CD4-positive, alpha-beta T cell treated with Interleukin-6 for 4 hours (primary cell): Measurements from ENCODE around the gene ADRA2B.
"Not testable (repeated sequence)": the region's sequence is repeated elsewhere in the genome, so short reads cannot be mapped to it uniquely, and the experiment has no call there.

Experiments used
- DNase-seq: peaks from one replicate; pipeline ENCODE4 v3.0.0-alpha.2; 2020; ENCODE audit warnings: mixed read lengths

ADRA2B gene

GRCh38 chr2:96085541-96086355 is 30.6 kb downstream of the ADRA2B start:
- no peak for DNase-seq

GRCh38 chr2:96084858-96085518 is 31.4 kb downstream of the ADRA2B start:
- not testable (repeated sequence) for DNase-seq

DNA sequence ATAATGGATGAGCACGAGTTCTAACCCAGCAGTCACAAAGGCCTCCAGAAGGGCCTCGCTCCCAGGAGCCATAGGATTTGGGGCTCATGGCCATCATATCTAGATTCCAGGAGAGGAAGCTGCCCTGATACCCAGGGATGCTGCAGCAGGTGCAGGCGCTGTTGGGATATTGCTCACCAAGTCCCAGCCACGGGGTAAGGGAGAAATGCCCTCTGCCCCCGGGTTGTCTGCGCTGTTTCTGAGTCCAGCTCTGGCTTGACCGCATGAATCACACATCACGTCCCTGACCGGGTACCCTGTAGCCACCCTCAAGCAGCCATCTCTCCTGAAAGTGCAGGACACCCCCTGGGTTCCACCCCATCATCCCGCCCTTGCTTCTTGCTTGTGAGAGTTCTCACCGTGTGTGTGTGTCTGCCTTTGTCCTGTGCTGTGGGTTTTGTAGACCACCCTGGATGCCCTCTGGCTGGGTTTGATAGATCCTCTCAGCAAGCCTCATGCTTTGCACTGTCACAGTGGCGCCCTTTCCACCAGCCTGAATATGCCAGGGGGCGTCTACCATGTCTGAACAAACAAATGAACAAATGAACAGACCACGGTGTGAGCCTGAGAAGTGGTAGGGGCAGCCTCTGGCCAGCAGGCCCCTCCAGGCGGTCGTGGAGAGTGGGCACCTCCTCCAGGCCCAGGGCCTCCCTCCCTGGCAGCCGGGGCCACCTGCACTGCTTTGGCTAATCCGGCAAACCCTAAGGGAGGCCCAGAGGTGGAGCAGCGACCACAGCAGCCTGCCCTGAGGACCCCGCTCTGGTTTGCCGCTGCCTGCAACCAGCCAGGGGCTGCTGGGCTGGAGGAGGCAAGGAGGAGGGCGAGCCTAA is 32.1 kb downstream of the ADRA2B start:
- DNase-seq, result no peak

- DNase-seq, result no peak
These were observed 33.1 kb downstream of the ADRA2B start for GRCh38 chr2:96083064-96083939.

GRCh38 chr2:96082211-96083063 is 33.9 kb downstream of the ADRA2B start:
- no peak for DNase-seq

DNA sequence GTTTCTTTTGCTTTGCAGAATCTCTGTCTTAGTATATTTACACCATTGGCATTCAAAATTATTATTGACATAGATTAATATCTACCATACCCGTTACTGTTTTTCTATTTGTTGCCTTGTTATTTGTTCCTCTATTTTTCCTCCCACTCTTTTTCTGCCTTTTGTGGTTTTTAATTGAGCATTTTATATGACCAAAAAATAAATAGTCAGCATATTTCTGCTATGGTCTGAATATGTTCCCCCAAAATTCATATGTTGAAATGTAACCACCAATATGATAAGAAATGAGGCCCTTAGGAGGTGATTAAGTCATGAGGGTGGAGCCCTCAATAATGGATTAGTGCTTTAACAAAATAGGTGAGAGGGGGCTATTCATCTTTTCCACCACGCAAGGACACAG is 35.3 kb downstream of the ADRA2B start:
- no peak for DNase-seq

GRCh38 chr2:96075199-96075771 is 41.1 kb downstream of the ADRA2B start:
- DNase-seq, result no peak

DNA sequence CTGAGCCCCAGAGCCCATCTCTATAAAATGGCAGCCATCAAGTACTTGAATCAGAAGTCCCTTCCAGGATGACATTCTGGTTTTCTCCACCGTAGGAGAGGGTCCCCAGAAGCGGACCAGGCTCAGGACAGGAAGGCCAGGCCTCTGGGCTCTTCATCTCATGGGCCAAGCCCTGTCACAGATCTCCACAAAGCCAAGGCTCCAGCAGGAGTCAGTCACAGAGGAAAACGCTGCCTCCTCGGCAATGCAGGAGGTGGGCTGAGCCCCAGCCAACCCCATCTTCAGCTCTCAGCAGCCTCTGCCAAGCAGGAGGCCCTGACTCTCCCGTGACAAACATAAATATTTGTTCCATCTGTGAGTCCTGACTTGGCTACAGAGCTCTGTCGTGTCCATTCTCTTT is 42.2 kb downstream of the ADRA2B start:
- no peak for DNase-seq

DNA sequence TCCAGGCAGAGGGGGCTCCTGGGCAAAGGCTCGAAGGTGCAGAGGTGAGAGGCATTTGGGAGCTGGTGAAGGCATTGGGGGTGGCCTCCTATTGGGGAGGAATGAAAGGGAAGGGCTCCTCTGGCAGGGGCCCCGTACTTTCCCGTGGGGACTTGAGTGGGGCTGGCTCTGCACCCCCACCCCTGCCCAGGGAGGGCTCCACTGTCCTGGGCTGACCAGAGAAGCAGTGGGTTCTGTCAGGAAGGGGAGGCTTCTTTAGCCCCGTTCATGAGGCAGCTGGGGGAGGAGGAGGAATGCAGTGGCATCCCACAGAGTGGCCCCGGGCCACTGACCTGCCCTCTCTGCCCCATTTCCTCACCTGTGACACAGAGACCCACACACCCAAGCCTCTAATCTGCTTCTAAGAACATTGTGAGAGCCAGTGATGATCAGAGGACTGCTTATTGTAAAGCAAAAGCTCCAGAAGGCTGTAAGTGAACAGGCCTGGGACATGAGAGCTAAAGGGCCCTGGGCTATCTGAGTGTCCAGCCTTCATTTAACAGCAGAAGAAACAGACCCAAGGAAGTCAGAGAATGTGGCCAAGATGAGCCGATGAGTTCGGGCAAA is 43.1 kb downstream of the ADRA2B start:
- DNase-seq, result no peak

DNA sequence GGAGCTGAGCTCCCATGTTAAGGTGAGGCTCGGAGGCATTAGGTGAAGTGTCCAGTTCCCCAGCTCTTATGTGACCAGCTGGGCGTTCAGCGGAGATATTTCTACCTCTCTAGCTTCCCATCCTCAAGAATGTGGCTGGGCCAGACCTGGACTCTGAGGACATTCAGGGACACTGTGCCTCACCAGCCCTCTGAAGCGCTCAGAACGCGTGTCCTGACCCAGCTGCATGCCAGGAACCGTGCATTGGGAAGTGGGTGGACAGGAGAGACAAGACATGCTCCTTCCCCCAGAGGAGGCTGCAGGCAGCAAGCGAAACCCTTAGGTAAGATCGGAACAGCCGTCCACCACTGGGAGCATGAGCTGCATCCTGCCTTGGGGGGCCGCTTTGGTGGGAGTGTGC is 43.6 kb downstream of the ADRA2B start:
- DNase-seq, result no peak

DNA sequence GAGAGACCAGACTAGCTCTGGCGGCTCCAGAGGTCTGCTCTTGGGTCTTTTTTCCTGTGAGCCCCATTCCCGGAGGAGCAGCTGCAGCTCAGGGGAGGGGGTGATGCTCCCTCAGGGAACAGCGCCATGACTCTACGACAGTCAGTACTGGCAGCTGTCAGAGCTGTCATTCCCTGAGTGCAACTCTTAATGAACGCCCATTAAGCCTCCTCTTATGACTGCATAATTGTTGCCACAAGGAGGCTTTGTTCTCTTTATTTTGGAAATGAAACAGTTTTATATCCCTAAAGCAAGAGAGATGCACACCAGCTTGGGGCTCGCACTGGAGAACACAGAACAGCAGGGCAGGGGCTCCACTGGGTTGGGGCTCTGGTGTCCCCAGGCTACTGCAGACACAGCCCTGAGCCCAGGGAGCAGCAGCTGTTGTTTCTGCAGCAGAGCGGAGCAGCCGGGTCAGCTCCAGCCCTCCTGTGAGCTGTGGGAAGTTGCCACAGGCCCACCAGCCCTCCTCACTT is 44.3 kb downstream of the ADRA2B start:
- DNase-seq, result not testable (repeated sequence)

GRCh38 chr2:96071087-96071976 is 45.0 kb downstream of the ADRA2B start:
- DNase-seq, result not testable (repeated sequence)

DNA sequence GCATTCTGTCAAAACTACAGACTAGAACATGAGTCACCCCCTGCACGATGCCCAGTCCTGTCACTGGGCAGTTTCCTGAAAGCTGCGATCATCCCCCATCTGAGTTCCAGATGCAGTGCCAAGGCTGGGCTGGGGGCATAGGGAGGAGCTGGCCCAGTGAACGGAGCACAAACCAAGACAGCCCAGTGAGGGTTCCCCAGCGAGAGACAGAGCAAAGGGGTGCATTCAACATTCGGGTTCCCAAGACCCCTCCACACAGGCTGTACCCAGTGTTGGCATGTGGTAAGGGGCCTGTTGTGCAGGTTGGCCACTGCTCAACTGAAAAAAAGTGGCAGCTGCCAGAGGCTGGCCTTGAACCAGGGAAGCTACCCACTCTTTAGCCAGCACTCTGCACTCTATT is 46.0 kb downstream of the ADRA2B start:
- not testable (repeated sequence) for DNase-seq

DNA sequence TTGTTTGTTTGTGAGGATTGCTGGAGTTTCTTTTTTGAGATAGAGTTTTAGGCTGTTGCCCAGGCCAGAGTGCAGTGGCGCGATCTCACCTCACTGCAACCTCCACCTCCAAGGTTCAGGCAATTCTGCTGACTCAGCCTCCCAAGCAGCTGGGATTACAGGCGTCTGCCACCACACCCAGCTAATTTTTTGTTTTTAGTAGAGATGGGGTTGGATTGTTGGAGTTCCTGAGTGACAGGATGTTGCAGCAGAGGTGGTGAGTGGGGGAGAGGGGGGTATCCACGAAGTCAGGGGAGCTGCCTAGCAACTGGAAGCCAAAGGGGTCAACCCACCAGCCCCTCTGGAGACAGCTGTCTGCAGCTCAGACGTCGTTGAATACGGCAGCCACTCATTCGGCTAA is 46.5 kb downstream of the ADRA2B start:
- not testable (repeated sequence) for DNase-seq

- not testable (repeated sequence) for DNase-seq
These were observed 48.3 kb downstream of the ADRA2B start for GRCh38 chr2:96067902-96068581.

GRCh38 chr2:96067098-96067660 is 49.2 kb downstream of the ADRA2B start:
- DNase-seq, result not testable (repeated sequence)

DNA sequence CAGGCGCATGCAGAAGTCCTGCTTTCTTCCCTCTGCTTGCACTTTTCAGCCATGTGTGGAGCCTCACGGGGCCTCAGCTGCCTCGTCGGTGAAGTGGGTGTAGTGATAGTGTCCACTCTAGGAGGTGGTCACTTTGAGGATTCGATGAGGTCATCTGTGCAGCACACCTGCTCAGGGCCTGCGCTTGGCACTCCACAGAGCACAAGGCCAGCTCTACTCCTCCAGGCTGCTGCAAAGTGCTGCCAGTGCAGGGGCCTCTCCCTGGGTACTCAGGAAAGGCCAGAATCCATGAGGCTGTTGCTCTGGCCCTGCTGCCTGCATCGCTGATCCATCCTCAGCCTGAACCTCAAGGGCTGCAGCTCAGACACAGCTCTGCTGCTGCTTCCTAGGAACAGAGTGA is 49.9 kb downstream of the ADRA2B start:
- DNase-seq, result not testable (repeated sequence)

GRCh38 chr2:96065954-96066353 is 50.4 kb downstream of the ADRA2B start:
- DNase-seq, result not testable (repeated sequence)
